H1 (cell line): Measurements from ENCODE around the gene USP1. TPM values are rescaled to one million over a fixed set of nuclear protein-coding genes. Genes with fewer than 3 reads are reported as not detected.

Experiments used
- CTCF ChIA-PET: fragments of 300-600 bp; sonication (Branson Sonifier 250); formaldehyde crosslinking; loops from one replicate; lab custom pipeline; 2021; ENCODE audit not compliant: partially characterized antibody; lab: Charles Lee
- POLR2A ChIA-PET: fragments of 300-600 bp; sonication (Branson Sonifier 250); formaldehyde crosslinking; loops from one replicate; lab custom pipeline; 2021; ENCODE audit warnings: inconsistent platforms; ENCODE audit not compliant: partially characterized antibody; lab: Charles Lee
- DNase-seq, 2 experiments: peaks; one replicate each; pipeline versions ENCODE4 v3.0.0 to v3.0.0-alpha.2; 2010 to 2022; ENCODE audit warnings: low spot score in 2 of 2, low read depth in 1 of 2, mixed read lengths in 1 of 2
- FAIRE-seq: peaks from 2 replicates; lab custom pipeline; 2011; peaks lifted over from hg19 to GRCh38; lab: Jason Lieb, UNC
- H2AFZ ChIP-seq: 2 replicates; pipeline ENCODE4 v1.8.1; 2012; ENCODE audit warnings: low read length, inconsistent platforms
- H2AK5ac ChIP-seq: 2 replicates; pipeline ENCODE4 v1.6.1; 2013; ENCODE audit warnings: low read depth, low read length
- H2BK120ac ChIP-seq: replicated peaks from 2 replicates; pipeline ENCODE3; 2013; ENCODE audit warnings: low read depth, low read length, inconsistent platforms
- H2BK12ac ChIP-seq: 2 replicates; pipeline ENCODE4 v1.6.1; 2013; ENCODE audit warnings: low read depth, low read length
- H2BK15ac ChIP-seq: 2 replicates; pipeline ENCODE4 v1.6.1; 2013; ENCODE audit warnings: low read length
- H2BK20ac ChIP-seq: 2 replicates; pipeline ENCODE4 v1.6.1; 2013; ENCODE audit warnings: low read length
- H2BK5ac ChIP-seq: 2 replicates; pipeline ENCODE4 v1.6.1; 2013; ENCODE audit warnings: low read depth, low read length
- H3K14ac ChIP-seq: 2 replicates; pipeline ENCODE4 v1.6.1; 2013; ENCODE audit warnings: inconsistent platforms; ENCODE audit not compliant: insufficient read length
- H3K18ac ChIP-seq: 2 replicates; pipeline ENCODE4 v1.6.1; 2013; ENCODE audit warnings: low read length; ENCODE audit errors: extremely low read depth
- H3K23ac ChIP-seq: 2 replicates; pipeline ENCODE4 v1.6.1; 2013; ENCODE audit warnings: inconsistent platforms; ENCODE audit not compliant: insufficient read length
- H3K23me2 ChIP-seq: 2 replicates; pipeline ENCODE4 v1.6.1; 2013; ENCODE audit warnings: low read depth, low read length
- H3K27ac ChIP-seq: 2 replicates; pipeline ENCODE4 v1.6.1; 2011; ENCODE audit warnings: low read depth, low read length, inconsistent platforms
- H3K27me3 ChIP-seq, 4 experiments: replicated peaks in 1 of 4; 1 replicate in 1 of 4; 2 replicates in 3 of 4; pipeline versions ENCODE4 v1.6.1 to v1.8.1; 2011 to 2013; ENCODE audit warnings: low read length in 3 of 4, mild to moderate bottlenecking in 3 of 4, inconsistent platforms in 2 of 4, mixed read lengths in 2 of 4, moderate library complexity in 1 of 4; ENCODE audit not compliant: control insufficient read depth in 3 of 4, insufficient read depth in 3 of 4; ENCODE audit errors: extremely low read depth in 1 of 4
- H3K36me3 ChIP-seq, 4 experiments: 2 replicates each; pipeline versions ENCODE4 v1.6.1 to v1.8.1; 2011 to 2013; ENCODE audit warnings: mild to moderate bottlenecking in 4 of 4, low read length in 3 of 4, moderate library complexity in 2 of 4, control low read depth in 1 of 4, inconsistent platforms in 1 of 4; ENCODE audit not compliant: insufficient read depth in 4 of 4, control insufficient read depth in 2 of 4
- H3K4ac ChIP-seq: replicated peaks from 2 replicates; pipeline ENCODE3; 2013; ENCODE audit warnings: low read length, low read depth, mixed read lengths, inconsistent platforms; ENCODE audit not compliant: insufficient read length
- H3K4me1 ChIP-seq, 4 experiments: replicated peaks in 1 of 4; 1 replicate in 1 of 4; 2 replicates in 3 of 4; pipeline versions ENCODE4 v1.6.1 to v1.8.1; 2011 to 2013; ENCODE audit warnings: low read length in 3 of 4, inconsistent platforms in 2 of 4, mixed read lengths in 1 of 4; ENCODE audit not compliant: insufficient read depth in 4 of 4, control insufficient read depth in 3 of 4
- H3K4me2 ChIP-seq, 2 experiments: 2 replicates each; pipeline versions ENCODE4 v1.6.1 to v1.8.1; 2011 to 2013; ENCODE audit warnings: low read depth in 2 of 2, low read length in 2 of 2, control low read depth in 1 of 2, inconsistent platforms in 1 of 2, mild to moderate bottlenecking in 1 of 2; ENCODE audit not compliant: insufficient read depth in 1 of 2
- H3K4me3 ChIP-seq, 4 experiments: fragments of 200-600, 300-600 bp in 1 of 4; sonication (generic), shearing (Covaris generic), sonication (Bioruptor Twin) in 1 of 4; 2 replicates each; pipeline versions ENCODE4 v1.5.1 to v1.8.1; 2011 to 2016; ENCODE audit warnings: low read length in 4 of 4, low read depth in 3 of 4, control low read depth in 2 of 4, inconsistent platforms in 2 of 4, mild to moderate bottlenecking in 2 of 4, mixed read lengths in 1 of 4, moderate library complexity in 1 of 4; ENCODE audit not compliant: insufficient read depth in 2 of 4; ENCODE audit errors: extremely low read depth in 1 of 4
- H3K56ac ChIP-seq: replicated peaks from 2 replicates; pipeline ENCODE3; 2013; ENCODE audit warnings: low read depth, mild to moderate bottlenecking, mixed read lengths, low read length, inconsistent platforms; ENCODE audit not compliant: insufficient read length
- H3K79me1 ChIP-seq: 2 replicates; pipeline ENCODE4 v1.6.1; 2013; ENCODE audit warnings: low read depth, low read length, control low read depth
- H3K79me2 ChIP-seq, 2 experiments: 2 replicates each; pipeline versions ENCODE4 v1.6.1 to v1.8.1; 2012 to 2013; ENCODE audit warnings: low read length in 2 of 2, mild to moderate bottlenecking in 2 of 2, inconsistent platforms in 1 of 2; ENCODE audit not compliant: insufficient read depth in 2 of 2, control insufficient read depth in 1 of 2
- H3K9ac ChIP-seq, 4 experiments: replicated peaks in 1 of 4; 1 replicate in 1 of 4; 2 replicates in 3 of 4; pipeline versions ENCODE4 v1.6.1 to v1.8.1; 2011 to 2013; ENCODE audit warnings: low read depth in 3 of 4, low read length in 3 of 4, control low read depth in 2 of 4, mild to moderate bottlenecking in 2 of 4, moderate library complexity in 2 of 4, inconsistent platforms in 1 of 4; ENCODE audit errors: extremely low read depth in 1 of 4
- H3K9me3 ChIP-seq, 2 experiments: 2 replicates each; pipeline versions ENCODE4 v1.6.1 to v1.8.1; 2012 to 2013; ENCODE audit warnings: mild to moderate bottlenecking in 2 of 2, moderate library complexity in 2 of 2, control low read depth in 1 of 2, inconsistent platforms in 1 of 2, low read depth in 1 of 2, low read length in 1 of 2, mixed read lengths in 1 of 2; ENCODE audit not compliant: insufficient read depth in 2 of 2
- H4K20me1 ChIP-seq, 2 experiments: replicated peaks in 1 of 2; 2 replicates each; pipeline versions ENCODE3 to v1.8.1; 2011 to 2013; ENCODE audit warnings: inconsistent platforms in 2 of 2, low read length in 2 of 2, mild to moderate bottlenecking in 1 of 2; ENCODE audit not compliant: insufficient read depth in 2 of 2, control insufficient read depth in 1 of 2
- H4K5ac ChIP-seq: 2 replicates; pipeline ENCODE4 v1.6.1; 2013; ENCODE audit warnings: low read length, low read depth, mixed read lengths, inconsistent platforms; ENCODE audit not compliant: insufficient read length
- H4K8ac ChIP-seq: 2 replicates; pipeline ENCODE4 v1.8.0; 2013; ENCODE audit warnings: mild to moderate bottlenecking, moderate library complexity, low read length, inconsistent platforms; ENCODE audit not compliant: insufficient read depth; ENCODE audit errors: extremely low read depth
- H4K91ac ChIP-seq: replicated peaks from 2 replicates; pipeline ENCODE3; 2013; ENCODE audit warnings: low read length, mixed read lengths, inconsistent platforms; ENCODE audit not compliant: insufficient read length
- CEBPB ChIP-seq: IDR thresholded peaks from 2 replicates; pipeline ENCODE4 v1.6.1; 2012; ENCODE audit warnings: low read depth, low read length
- GABPA ChIP-seq: IDR thresholded peaks from 2 replicates; pipeline ENCODE4 v1.6.1; 2011; ENCODE audit warnings: mild to moderate bottlenecking, low read length, moderate library complexity, borderline replicate concordance; ENCODE audit not compliant: insufficient read depth
- WGBS, 2 experiments: shearing (Covaris generic) in 1 of 2; methylation state at CpG; one replicate each; pipeline versions ENCODE4 v1.1.6 to v1.1.7; 2013 to 2015; ENCODE audit warnings: low lambda C conversion rate in 2 of 2, mixed read lengths in 2 of 2, inconsistent platforms in 1 of 2, low coverage in 1 of 2, missing lambda C conversion rate in 1 of 2; ENCODE audit not compliant: insufficient replicate concordance in 2 of 2, insufficient coverage in 1 of 2, insufficient read length in 1 of 2; ENCODE audit errors: extremely low coverage in 1 of 2, missing lambda C conversion rate in 1 of 2; 5-methylcytosine and 5-hydroxymethylcytosine counted together
- polyA plus RNA-seq, 7 experiments: library from polyadenylated mRNA; depleted of rRNA in 3 of 7; stranded (reverse) in 5 of 7; unstranded in 2 of 7; fragments of >200 nt in 5 of 7; fragments of 200-250 nt in 2 of 7; gene quantifications; 1 replicate in 5 of 7; 2 replicates in 1 of 7; 4 replicates in 1 of 7; pipeline versions ENCODE4 v1.2.1 to v1.2.3, GENCODE V29; 2011 to 2013; ENCODE audit warnings: missing spikeins in 2 of 7, mixed read lengths in 2 of 7
- total RNA-seq: library from RNA; stranded (reverse); fragmentation: NEBNext Ultra II Directional; extraction: Animal tissue kit (Norgen Biotek cat#: 25700); gene quantifications from 2 replicates; pipeline ENCODE4 v1.2.1, GENCODE V29; 2021

USP1 gene
- total and polyA plus RNA-seq, 2 of the 8 experiments (the other 6 are each of a cell fraction or from before 2014, with no cell fraction given), result 9.1 to 49.6 TPM

- no peak overlapping the region for H2BK5ac ChIP-seq
- H3K36me3 ChIP-seq, result peaks cover 0 to 12% (median under 1%) of the 10 kb centered on the region in 4 experiments; a peak in 2 of 8 replicates
- H2AFZ ChIP-seq, result no peak overlapping the region
- H2BK120ac ChIP-seq, result no peak overlapping the region
- no peaks in the 10 kb centered on the region for H3K27me3 ChIP-seq
- FAIRE-seq, result no peak
- no peak for TF ChIP-seq GABPA
- TF ChIP-seq CEBPB, result peak; percentile 6; the same call in 1 of the 2 replicates
- TF ChIP-seq, all 59 proteins: peak for 1
- 70% methylated on average over 7 of the region's 7 CpGs; no CpG with 5 or more reads in 1 of the 2 experiments for WGBS, 2 experiments
- Histone ChIP-seq H2BK15ac (no peak overlapping the region), H4K5ac (no peak overlapping the region), H3K9me3 (no peaks in the 10 kb centered on the region), H4K8ac (no peak overlapping the region), H3K79me2 (no peaks in the 10 kb centered on the region), H3K27ac (no peak overlapping the region), H2BK20ac (no peak overlapping the region), H3K79me1 (no peaks in the 10 kb centered on the region), H3K56ac (no peak overlapping the region), H2BK12ac (no peak overlapping the region), H2AK5ac (no peak overlapping the region), H4K91ac (no peak overlapping the region), H3K4ac (no peak overlapping the region), H3K23ac (no peak overlapping the region), H3K4me3 (no peak overlapping the region), H3K14ac (no peak overlapping the region), H4K20me1 (no peaks in the 10 kb centered on the region), H3K23me2 (no peaks in the 10 kb centered on the region), H3K9ac (no peak overlapping the region), H3K4me1 (no peaks in the 10 kb centered on the region), H3K18ac (no peak overlapping the region), H3K4me2 (no peak overlapping the region)
- ChIA-PET CTCF (interaction anchor here (1.1 to 1.2 kb wide), 2 partner anchors 27 to 66 kb away, joined by 3 read pairs; no protein-coding TSS in a partner anchor), POLR2A (interaction anchor here (0.7 to 1.5 kb wide), 2 partner anchors 27 to 79 kb away, joined by 3 to 5 read pairs; no protein-coding TSS in a partner anchor)
- no peak for DNase-seq
These were observed 21.1 kb downstream of the USP1 start for GRCh38 chr1:62457955-62458354.
